Stimulated activated CD4-positive, alpha-beta T cell treated with anti-CD3 and anti-CD28 coated beads, Interleukin-15, amount 100 ng/mL, for 48 hours (primary cell): ENCODE measurements around the gene KCNAB1.
A peak's percentile ranks its signal among the peaks of the same experiment; 100 is the strongest.

ENCODE experiments used
- DNase-seq, 2 donors: peaks; one replicate each; pipeline ENCODE4 v3.0.0-alpha.2; 2020; ENCODE audit warnings: low read depth in 2 of 2

Gene KCNAB1

DNA sequence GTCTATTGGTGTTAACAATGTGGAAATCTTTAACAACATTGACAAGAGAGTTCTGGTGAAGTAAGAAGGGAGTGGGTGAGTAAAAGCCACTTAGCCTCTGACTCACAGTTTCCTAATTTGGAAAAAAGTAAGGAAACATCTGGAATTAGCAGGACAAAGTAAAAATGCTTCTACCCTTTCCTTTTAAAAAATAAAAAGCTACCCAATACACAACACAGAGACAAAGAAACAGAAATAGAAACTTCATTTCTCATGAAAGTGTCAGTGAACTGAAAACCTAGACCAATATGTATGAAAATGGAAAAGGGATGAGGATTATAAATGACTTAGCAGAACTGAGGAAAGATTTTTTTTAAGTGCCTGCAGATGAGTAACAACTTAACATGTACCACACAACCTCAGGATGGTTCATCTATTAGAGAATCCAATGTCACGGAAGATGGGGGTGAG is 369.1 kb downstream of the KCNAB1 start:
- no peak for DNase-seq

DNA sequence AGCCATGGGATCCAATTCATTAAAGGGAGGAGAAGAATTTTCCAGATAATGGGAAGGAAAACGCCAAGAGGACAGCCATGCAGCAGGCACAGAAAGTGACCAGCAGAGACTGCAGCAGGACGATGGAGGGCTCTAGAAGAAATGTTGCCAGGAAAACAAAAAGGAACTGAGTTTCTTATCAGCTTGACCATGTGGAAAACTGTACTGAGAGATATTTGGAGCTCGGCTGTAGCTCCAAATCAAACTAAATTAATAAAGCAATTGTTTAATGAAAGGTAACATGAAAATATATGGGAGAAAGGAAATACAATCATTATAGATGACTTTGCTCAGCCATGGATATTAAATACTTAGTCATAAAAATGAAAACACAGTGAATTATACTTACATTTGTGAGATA is 370.8 kb downstream of the KCNAB1 start:
- DNase-seq, result no peak

DNA sequence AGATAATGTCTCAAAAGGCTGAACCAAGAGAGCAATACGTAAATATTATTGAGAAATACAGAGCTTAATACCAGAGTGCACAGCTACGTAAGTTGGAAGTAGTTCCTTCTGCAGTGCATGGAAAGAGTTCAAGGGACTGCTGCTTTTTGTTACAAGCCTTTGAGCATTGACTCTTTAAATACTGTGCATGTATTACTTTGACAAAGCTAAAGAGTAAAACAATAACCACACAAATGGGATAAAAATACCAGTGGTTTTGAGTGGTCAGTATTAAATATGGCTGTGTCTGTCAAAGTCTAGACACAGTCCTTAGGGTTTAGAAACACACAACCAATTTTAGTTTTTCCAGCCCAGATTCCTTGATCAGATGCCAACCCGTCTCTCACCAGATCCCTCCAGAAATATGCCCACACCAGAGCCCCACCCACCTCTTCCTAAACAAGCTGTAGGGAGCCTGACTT is 372.5 kb downstream of the KCNAB1 start:
- no peak for DNase-seq

DNA sequence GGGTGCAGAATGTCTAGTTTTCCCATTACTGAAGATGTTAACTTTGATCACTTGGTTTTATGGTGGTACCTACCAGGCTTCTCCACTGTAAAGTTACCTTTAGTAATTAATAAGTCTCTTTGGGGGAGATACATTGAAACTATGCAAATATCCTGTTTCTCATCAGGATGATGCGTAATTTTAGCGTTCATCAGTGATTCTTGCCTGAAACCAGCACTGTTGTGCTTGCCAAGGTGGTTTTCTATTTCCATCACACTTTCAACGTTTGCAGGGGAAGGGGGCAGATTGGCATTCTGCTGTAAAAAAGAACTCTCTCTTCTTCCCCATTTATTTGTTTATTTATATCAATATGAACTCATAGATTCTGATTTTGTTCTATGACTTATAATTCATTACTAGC is 373.5 kb downstream of the KCNAB1 start:
- no peak for DNase-seq

DNA sequence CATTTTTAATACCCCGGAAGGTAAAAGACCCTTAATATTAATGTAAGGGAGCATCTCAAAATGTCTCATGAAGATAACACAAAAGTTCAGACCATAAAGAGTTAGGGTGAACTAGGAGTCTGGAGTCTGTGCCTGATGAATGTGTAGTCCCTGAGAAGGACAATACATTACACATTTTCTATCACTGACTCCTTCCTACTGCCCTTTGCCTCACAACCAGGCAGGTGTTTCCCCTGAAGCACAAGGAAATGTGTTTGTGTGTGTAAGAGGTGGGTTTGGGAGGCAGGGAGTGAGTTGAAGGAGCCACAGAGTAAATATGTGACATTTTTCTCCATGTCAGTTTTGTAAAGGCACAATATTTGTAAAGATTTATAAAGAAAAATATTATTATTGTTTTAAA is 375.4 kb downstream of the KCNAB1 start:
- DNase-seq, result no peak

DNA sequence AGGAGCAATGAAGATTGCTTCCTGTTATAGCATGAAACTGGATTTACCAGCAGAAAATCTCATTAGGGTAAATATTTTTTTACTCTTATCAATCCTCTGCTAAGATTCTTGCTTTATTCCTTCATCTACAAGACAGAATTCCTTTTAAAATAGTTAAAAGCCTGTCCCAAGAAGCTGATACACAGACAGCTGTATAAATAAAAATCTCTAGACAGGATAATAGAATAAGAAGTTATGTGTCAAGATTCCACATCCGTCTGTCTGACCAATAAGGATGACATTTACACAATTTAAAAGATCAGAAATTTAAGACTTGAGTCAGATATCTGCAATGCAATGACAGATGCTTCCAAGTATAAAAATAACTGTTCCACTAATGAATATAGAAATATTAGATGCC is 376.9 kb downstream of the KCNAB1 start:
- DNase-seq, result no peak

DNA sequence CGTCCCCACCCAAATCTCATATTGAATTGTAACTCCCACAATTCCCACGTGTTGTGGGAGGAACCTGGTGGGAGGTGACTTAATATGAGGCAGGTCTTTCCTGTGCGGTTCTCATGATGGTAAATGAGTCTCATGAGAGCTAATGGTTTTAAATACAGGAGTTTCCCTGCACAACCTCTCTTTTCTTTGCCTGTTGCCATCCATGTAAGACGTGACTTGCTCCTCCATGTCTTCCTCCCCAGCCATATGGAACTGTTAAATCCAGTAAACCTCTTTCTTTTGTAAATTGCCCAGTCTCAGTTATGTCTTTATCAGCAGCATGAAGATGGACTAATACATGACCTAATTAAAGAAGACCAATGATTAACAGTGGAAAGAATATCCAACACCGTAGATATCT is 377.9 kb downstream of the KCNAB1 start:
- DNase-seq, result no peak

DNA sequence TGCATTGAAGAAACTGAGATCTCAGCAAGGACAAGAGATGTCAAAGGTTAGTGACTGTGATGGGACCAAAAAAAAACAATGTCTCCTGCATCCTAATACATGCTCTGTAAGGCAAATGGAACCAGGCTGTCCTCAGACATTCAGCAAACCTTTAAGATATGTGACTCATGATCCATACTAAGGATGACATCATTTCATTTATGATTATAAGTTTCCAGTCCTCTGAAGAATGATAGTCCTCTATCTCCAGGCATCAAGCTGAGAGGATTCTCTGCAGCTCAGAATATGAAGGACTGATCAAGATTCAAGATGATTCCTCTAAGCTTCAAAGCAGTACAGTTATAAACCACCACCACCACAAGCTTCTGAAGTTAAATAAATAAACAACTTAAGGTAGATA is 386.9 kb downstream of the KCNAB1 start:
- no peak for DNase-seq

DNA sequence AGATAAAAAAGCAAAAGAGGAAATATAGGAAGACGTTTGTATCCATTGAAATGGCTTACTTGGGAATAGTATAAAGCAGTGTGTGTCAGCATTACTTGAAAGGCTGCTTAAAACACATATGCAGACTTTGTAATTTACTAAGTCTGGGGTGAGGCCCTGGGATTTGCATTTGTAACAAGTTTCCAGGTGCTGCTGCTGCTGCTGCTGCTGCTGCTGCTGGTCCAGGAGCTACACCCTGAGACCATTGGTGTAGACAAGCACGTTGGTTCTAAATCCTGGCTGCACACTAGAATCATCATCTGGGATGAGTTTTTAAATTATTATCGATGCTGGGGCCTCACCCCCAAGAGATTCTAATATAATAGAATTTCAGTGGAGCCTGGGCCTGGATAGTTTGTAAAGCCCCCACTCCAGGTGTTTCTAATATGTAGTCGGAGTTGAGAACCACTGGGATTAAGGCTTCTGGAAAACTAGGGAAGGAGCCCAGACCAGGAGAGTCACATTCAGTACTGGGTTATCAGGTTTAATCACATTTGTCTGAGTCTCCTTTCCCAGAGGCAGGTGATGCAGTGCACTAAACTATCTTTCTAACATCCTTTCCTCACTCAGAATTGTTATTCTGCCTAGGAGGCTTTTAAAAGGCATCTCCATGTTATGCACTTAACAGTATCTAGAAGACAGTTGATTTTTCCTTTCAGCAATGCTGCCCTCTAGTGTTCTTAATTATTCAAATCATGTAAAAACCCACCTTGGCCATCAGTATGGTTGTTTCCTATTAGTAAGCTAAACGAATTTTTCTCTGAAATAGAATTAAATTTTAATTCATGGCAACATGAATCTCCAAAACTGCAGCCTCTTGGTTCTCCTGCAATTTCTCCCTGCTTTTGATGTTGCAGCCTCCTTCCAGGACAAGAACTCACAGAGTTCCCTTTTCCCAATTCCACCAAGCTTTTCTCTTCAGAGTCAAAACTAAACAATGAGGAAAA is 389.1 kb downstream of the KCNAB1 start:
- DNase-seq, result no peak

DNA sequence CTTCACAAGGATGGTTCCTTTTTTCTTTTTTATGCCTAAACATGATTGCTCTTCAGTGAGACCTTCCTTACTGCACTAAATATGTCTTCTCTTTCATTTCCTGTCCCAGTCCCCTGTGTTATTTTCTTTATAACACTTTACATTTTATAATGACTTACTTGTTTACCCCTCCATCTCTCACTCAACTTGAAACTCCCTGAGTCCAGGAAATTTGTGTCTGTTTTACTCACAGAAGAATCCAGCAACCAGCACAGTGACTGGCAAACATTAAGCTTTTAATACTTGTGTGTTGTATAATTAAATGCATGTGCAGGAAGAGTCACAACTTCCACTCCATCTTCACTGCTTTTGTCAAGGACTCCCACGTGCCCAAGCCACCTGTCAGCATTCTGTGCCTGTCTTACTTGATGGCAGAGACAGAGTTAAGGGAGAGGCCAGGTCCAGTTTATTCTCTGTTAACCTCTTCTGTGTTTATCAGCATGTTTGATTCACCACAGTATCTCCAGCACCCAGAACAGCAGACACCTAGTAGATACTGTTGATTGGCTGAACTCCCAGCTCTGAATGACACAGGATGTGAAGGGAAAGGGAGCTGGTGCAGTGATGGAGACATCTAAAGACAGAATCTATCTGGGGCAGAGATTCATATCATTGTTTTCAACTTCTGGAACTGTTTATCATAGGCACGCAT is 391.8 kb downstream of the KCNAB1 start:
- no peak for DNase-seq

DNA sequence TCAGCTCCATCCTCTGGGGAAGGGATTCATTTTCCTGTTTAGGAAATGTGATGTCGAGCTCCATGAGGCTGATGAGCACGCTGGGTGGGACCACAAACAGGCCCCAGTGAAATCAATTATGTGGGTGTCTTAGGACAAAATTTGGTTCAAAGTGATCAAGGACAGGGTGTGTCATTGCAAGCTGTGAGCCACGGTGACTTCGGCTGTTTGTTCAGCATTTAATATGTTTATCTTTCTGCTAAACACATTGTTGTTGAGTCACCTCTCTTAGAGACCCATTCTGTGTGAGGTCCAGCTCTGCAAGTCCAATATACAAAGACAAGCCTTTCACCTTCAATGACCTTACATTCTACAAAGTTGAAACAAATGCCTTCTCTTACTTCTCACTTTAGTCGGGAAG is 393.2 kb downstream of the KCNAB1 start:
- DNase-seq, result no peak

DNA sequence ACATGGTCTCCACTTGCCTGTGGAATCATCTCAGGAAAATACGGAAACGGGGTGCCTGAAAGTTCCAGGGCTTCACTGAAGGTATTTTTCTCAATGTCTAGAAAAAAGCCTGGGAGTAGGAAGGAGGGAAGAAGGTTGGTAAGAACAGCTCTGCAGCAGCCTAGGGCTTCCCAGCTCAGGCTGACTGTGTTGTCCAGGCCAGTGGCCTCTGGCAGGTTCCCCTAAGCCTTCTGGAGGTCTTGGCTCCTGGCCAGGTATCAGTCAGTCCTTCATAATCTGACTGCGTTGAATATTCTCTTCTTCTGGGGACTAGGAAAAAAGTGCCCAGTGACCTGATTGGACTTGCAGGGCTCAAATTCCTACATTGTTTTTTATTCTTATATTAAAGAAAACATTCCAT is 395.9 kb downstream of the KCNAB1 start:
- no peak for DNase-seq

DNA sequence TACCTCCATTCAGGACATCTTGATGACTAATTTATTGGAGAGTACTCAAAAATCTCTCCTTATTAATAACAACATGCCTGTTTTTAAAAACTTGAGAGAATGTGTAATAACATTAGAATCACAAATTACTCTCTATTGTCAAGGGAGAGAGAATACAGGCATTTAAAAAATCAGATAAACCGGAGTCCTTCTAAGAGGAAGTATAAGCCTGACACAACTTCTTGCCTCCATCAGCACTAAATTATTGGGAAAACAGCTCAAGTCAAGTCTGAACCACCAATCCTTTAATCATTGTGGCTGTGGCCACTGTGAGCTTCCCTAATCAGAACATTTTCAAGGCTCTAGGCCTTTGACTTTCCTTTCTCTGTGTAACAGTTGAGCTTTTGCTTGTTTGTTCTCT is 396.6 kb downstream of the KCNAB1 start:
- no peak for DNase-seq

DNA sequence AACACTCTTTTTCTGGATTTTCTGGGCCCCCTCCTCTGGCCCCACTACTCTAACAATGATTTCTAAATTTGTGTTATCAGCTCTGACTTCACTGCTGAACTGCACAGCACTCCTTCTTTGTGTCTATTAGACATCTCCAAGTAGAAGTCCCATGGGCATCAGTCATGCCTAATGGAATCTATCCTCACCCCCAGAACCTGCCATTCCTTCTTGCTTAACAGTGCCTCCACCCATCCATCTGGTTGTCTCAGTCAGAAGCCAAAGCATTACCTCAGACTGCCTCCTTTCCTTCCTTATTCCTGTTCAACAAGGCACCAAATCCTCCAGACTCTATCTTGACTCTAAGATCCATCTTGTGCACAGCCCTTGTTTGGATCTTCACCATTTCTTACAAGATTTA is 398.3 kb downstream of the KCNAB1 start:
- no peak for DNase-seq

DNA sequence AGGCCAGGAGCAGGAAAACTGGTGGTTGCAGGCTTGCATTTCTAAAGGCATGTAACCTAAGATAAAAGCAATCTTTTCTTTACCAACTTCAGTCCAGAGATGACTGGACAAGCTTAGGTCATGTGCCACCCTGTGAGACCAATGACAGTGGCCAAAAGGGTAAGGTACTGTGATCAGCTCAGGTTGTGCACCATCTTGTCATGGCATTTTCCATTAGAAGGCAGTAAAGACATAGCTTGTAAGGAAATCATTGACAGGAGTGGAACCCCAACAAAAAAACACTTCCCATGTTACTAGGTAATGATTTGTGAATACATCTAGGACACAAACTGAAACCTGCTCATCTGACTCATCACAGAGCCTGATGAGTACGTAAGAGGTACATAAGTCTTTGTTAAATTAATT is 399.4 kb downstream of the KCNAB1 start:
- DNase-seq, result no peak

DNA sequence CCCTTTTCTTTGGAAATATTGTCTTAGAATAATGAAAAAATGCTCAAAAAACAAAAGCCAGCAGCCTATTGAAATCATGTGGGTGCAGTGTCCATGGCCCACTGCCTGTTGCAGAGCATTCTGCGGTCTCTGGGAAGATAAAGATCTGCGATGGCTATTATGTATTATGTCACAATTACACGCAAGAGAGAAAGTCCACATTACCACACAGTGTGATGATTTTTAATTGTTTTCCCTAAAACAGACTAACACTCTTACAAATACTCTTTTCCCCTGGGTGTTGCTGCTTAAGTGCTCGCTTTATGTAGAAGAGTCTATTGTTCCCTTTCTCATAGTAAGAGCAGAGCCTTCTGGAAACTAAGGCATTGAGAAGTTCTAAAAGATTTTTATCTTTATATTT is 402.3 kb downstream of the KCNAB1 start:
- no peak for DNase-seq

DNA sequence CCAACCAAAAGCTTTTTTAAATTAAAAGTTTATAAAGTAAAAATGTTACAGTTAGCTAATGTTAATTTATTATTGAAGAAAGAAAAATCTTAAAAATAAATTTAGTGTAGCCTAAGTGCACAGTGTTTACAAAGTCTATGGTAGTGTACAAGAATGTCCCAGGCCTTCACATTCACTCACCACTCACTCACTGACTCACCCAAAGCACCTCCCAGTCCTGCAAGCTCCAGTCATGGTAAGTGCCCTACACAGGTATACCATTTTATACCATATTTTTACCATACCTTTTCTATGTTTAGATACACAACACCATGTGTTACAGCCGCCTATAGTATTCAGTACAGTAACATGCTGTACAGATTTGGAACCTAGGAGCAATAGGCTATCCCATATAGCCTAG is 405.4 kb downstream of the KCNAB1 start:
- DNase-seq, result no peak

DNA sequence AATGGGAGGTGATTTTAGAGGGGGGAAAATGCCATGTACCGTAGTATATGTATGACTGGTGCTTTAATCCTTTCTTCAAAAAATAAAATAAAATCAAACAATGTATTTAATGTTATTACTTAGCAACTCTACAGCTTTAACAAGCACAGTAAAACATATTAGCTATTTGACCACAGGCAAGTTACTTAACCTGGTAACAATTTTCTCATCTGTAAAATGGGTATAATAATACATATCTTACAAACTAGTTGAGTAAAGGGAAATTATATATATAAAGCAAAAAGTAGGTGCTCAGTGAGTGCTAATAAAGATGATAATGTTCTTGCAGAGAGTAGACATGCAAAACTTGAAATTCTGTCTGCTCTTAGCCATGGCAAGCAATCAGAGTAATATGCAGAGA is 406.7 kb downstream of the KCNAB1 start:
- no peak for DNase-seq

DNA sequence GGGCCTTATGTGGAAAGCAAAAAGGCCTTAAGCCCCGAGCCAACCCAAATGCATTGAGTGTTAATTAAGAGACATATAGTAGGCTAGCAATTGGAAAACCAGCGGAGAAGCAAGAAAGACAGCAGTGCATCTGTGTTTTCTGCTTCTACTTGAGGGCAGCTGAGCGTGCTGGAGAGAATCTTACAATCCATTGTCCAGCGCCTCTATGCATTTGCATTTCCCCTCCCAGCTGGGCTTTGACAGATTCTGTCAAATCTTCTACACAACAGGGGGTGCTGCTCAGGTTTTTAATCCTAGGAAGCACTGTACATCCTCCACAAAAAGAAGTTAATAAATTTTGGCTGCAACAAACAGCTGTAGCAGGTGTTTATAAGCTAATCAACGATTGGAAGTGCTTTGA is 410.6 kb downstream of the KCNAB1 start:
- no peak for DNase-seq

DNA sequence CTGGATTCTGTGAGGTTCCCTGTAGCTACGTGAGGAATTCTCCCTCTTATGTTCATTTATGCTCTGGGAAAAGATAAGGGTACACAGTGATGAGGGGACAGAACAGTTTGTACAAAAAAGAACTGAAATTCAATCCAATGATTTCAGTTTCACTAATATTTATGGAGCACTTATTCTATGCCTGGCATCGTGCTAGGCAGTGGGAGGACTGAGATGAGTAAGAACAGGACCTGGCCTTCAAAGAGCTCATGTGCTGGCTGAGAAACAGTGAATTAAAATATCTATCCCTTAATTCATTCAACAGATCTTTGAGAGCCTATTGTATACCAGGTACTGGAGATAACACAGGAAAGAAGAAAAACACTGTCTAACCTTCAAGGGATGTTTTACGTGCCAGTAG is 412.4 kb downstream of the KCNAB1 start:
- DNase-seq, result no peak

DNA sequence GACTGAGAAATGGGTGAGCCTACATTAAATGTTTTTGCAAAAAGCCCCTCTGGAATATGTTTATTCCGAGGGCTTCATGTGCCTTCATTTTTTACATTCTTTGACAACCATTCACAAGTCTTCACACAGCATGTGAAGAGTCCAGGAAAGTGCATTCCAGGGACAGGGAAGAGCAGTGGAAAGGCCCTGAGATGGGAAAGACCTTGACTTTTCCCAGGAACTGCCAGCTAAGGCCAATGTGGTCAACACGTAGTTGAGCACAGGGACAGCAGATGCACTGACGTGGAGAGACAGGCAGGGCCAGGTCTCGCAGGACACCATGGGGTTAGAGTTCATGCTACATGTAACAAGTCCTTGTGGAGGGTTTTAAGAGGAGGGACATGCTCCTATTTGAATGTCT is 412.8 kb downstream of the KCNAB1 start:
- no peak for DNase-seq

DNA sequence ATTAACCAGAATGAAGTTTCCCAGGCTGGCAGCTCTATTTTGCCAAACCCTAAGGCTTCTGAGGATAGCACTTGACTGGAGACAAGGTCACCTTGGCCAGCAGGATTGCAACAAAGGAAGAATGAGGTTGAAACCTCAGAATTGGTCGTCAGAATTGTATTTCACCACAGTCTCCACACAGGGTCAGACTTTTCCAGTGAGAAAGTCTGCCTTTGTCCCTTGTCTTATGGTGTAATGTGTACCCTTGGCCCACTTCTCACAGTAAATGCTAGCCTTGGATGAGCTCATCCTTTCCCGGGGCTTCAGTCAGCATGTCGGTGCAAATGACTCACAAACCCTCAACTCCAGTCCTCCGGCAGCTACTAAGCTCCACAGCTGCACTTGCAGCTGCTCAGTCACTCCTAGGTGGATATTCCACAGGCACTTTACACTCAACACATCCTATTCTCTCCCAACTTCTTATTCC is 414.8 kb downstream of the KCNAB1 start:
- peak in 1 of 2 donors; percentile 13 for DNase-seq

DNA sequence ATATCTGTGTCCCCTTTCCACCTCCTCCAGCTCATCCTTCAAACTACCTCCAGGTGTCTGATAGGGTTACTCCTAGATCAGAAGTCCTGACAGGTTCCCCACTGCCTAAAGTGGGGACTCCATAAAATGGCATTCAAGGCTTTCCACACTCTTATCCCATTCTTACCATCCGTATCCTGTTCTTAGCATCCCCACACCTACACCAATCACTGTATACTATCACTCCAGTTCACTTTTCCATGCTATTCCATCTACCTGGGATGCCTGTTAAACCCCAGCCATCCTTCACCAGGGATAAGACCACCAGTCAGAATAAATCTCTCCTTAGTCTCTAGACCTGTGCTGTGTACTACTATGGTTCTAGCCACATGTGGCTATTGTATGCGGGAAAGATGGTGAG is 415.4 kb downstream of the KCNAB1 start:
- DNase-seq, result no peak
